ENCODE data around the gene DTL.
"Not testable (repeated sequence)": the region's sequence is repeated elsewhere in the genome, so short reads cannot be mapped to it uniquely, and the experiment has no call there.

DTL gene

GRCh38 chr1:212035123-212035834, at the start of gene DTL, which contains the start of gene INTS7:
Gene DTL, plus strand, starts transcription at chr1:212035748. Its CDS starts 143 bp downstream, at chr1:212035891.
Gene INTS7, minus strand, starts transcription at chr1:212035557. Its CDS starts 120 bp downstream, at chr1:212035437.
- DNase-seq, result peak; percentile 100

GRCh38 chr1:211986628-211987254, 48.8 kb upstream of the DTL start:
- DNase-seq, result no peak

- DNase-seq, result no peak
These were observed 43.9 kb upstream of the DTL start for GRCh38 chr1:211991695-211992094.

- DNase-seq, result not testable (repeated sequence)
These were observed 38.1 kb upstream of the DTL start for GRCh38 chr1:211997426-211997825.

- peak; percentile 75 for DNase-seq
These were observed 33.0 kb upstream of the DTL start for GRCh38 chr1:212002536-212002935.

- DNase-seq, result no peak
These were observed 30.5 kb upstream of the DTL start for GRCh38 chr1:212004895-212005608.

- no peak for DNase-seq
These were observed 28.4 kb upstream of the DTL start for GRCh38 chr1:212007178-212007577.

GRCh38 chr1:212007886-212008285, 27.7 kb upstream of the DTL start:
- no peak for DNase-seq

GRCh38 chr1:212009561-212009960, 26.0 kb upstream of the DTL start:
- DNase-seq, result no peak

GRCh38 chr1:212010004-212010403, 25.5 kb upstream of the DTL start:
- DNase-seq, result no peak

GRCh38 chr1:212012034-212012740, 23.4 kb upstream of the DTL start:
- DNase-seq, result peak; percentile 87

- no peak for DNase-seq
These were observed 21.9 kb upstream of the DTL start for GRCh38 chr1:212013672-212014071.

- DNase-seq, result no peak
These were observed 14.6 kb upstream of the DTL start for GRCh38 chr1:212020975-212021374.

GRCh38 chr1:212021563-212021962, 14.0 kb upstream of the DTL start:
- DNase-seq, result no peak

GRCh38 chr1:212022908-212023307, 12.6 kb upstream of the DTL start:
- DNase-seq, result not testable (repeated sequence)

GRCh38 chr1:212024469-212025149, 10.9 kb upstream of the DTL start:
- DNase-seq, result no peak

- DNase-seq, result not testable (repeated sequence)
These were observed 7.8 kb upstream of the DTL start for GRCh38 chr1:212027727-212028126.

GRCh38 chr1:212030936-212031528, 4.5 kb upstream of the DTL start:
- no peak for DNase-seq

- DNase-seq, result peak; percentile 76
These were observed 929 bp upstream of the DTL start for GRCh38 chr1:212034516-212035122.

- DNase-seq, result peak; percentile 63
These were observed 472 bp downstream of the DTL start for GRCh38 chr1:212035835-212036605.

- no peak for DNase-seq
These were observed 2.4 kb downstream of the DTL start for GRCh38 chr1:212037900-212038299.

Measured in NCI-H82 (cell line).